ENCODE data around the gene MAGED2.
"Not testable (repeated sequence)": the region's sequence is repeated elsewhere in the genome, so short reads cannot be mapped to it uniquely, and the experiment has no call there.

Gene MAGED2

GRCh38 chrX:54819201-54819600 lies 11.7 kb downstream of the MAGED2 start:
- no peak for FAIRE-seq

- FAIRE-seq, result no peak
Measured at GRCh38 chrX:54820737-54821136, 13.2 kb downstream of the MAGED2 start.

GRCh38 chrX:54821310-54821709 lies 13.8 kb downstream of the MAGED2 start:
- FAIRE-seq, result no peak

GRCh38 chrX:54824195-54824594 lies 16.6 kb downstream of the MAGED2 start:
- no peak for FAIRE-seq

- FAIRE-seq, result no peak
Measured at GRCh38 chrX:54824722-54825121, 17.2 kb downstream of the MAGED2 start.

GRCh38 chrX:54825716-54826438 lies 18.3 kb downstream of the MAGED2 start:
- FAIRE-seq, result no peak

GRCh38 chrX:54826598-54826997 lies 19.1 kb downstream of the MAGED2 start:
- no peak for FAIRE-seq

- no peak for FAIRE-seq
Measured at GRCh38 chrX:54838583-54838982, 31.0 kb downstream of the MAGED2 start.

- FAIRE-seq, result not testable (repeated sequence)
Measured at GRCh38 chrX:54841184-54841874, 33.8 kb downstream of the MAGED2 start.

GRCh38 chrX:54842607-54843006 lies 35.1 kb downstream of the MAGED2 start:
- no peak for FAIRE-seq

- no peak for FAIRE-seq
Measured at GRCh38 chrX:54843050-54843449, 35.5 kb downstream of the MAGED2 start.

GRCh38 chrX:54847700-54848099 lies 40.2 kb downstream of the MAGED2 start:
- FAIRE-seq, result not testable (repeated sequence)

GRCh38 chrX:54865208-54865607 lies 57.7 kb downstream of the MAGED2 start:
- no peak for FAIRE-seq

Measured in A204.1 (cell line).